IMR-90 (cell line): Measurements from ENCODE around the gene GANC. TPM values are rescaled to one million over a fixed set of nuclear protein-coding genes. Genes with fewer than 3 reads are reported as not detected.
A peak's percentile ranks its signal among the peaks of the same experiment; 100 is the strongest.

Source experiments
- ATAC-seq: fragments of 200-7000 bp; cut with Tn5 transposase; 2 replicates; pipeline ENCODE4 v1.9.1; 2020; ENCODE audit warnings: low read depth, mild to moderate bottlenecking, moderate library complexity
- BruUV-seq: library from RNA; stranded (reverse); fragments of 400-500 nt; replicated peaks from 2 replicates; lab custom pipeline; 2021; lab: Mats Ljungman, UMichigan
- CTCF ChIA-PET: fragments of 300-600 bp; formaldehyde crosslinking; extraction: SDS; loops from one replicate; lab custom pipeline; 2021; ENCODE audit warnings: antibody characterized with exemption; lab: Yijun Ruan, JAX
- POLR2A ChIA-PET: fragments of 300-600 bp; sonication (Branson Sonifier 250); formaldehyde crosslinking; loops from one replicate; lab custom pipeline; 2022; ENCODE audit warnings: antibody characterized with exemption; ENCODE audit not compliant: unreplicated experiment; lab: Charles Lee
- DNase-seq: peaks from one replicate; pipeline ENCODE4 v3.0.0; 2013
- H2AFZ ChIP-seq: replicated peaks from 2 replicates; pipeline ENCODE3; 2013; ENCODE audit warnings: low read length, mild to moderate bottlenecking; ENCODE audit not compliant: poor library complexity
- H2AK5ac ChIP-seq: 2 replicates; pipeline ENCODE4 v1.6.1; 2013; ENCODE audit warnings: low read depth, low read length, inconsistent platforms
- H2AK9ac ChIP-seq: replicated peaks from 2 replicates; pipeline ENCODE3; 2013; ENCODE audit warnings: mild to moderate bottlenecking, low read depth, low read length, moderate library complexity; ENCODE audit not compliant: poor library complexity
- H2BK120ac ChIP-seq: 2 replicates; pipeline ENCODE4 v1.6.1; 2013; ENCODE audit warnings: low read depth, low read length, inconsistent platforms
- H2BK15ac ChIP-seq: 3 replicates; pipeline ENCODE4 v1.6.1; 2013; ENCODE audit warnings: low read depth, low read length, inconsistent platforms
- H2BK20ac ChIP-seq: 2 replicates; pipeline ENCODE4 v1.6.1; 2013; ENCODE audit warnings: low read depth, mild to moderate bottlenecking, inconsistent platforms, low read length, moderate library complexity
- H2BK5ac ChIP-seq: 2 replicates; pipeline ENCODE4 v1.6.1; 2013; ENCODE audit warnings: mild to moderate bottlenecking, low read depth, low read length, inconsistent platforms; ENCODE audit not compliant: poor library complexity, severe bottlenecking
- H3K14ac ChIP-seq: replicated peaks from 2 replicates; pipeline ENCODE4 v1.6.1; 2013; ENCODE audit warnings: low read depth, low read length, inconsistent platforms
- H3K18ac ChIP-seq: 2 replicates; pipeline ENCODE4 v1.6.1; 2013; ENCODE audit warnings: low read depth, low read length, control low read depth
- H3K23ac ChIP-seq: 2 replicates; pipeline ENCODE4 v1.6.1; 2013; ENCODE audit warnings: low read depth, low read length, inconsistent platforms
- H3K27ac ChIP-seq: 2 replicates; pipeline ENCODE4 v1.5.1; 2013; ENCODE audit warnings: mild to moderate bottlenecking, control low read depth, low read length; ENCODE audit not compliant: insufficient read depth
- H3K27me3 ChIP-seq: 2 replicates; pipeline ENCODE4 v1.6.1; 2013; ENCODE audit warnings: low read length; ENCODE audit not compliant: control insufficient read depth, insufficient read depth
- H3K36me3 ChIP-seq: 2 replicates; pipeline ENCODE4 v1.6.1; 2013; ENCODE audit warnings: low read length, mixed read lengths; ENCODE audit not compliant: control insufficient read depth, insufficient read depth
- H3K4ac ChIP-seq: 2 replicates; pipeline ENCODE4 v1.6.1; 2013; ENCODE audit warnings: low read depth, low read length, inconsistent platforms
- H3K4me1 ChIP-seq: 2 replicates; pipeline ENCODE4 v1.6.1; 2013; ENCODE audit warnings: low read length, mixed read lengths; ENCODE audit not compliant: control insufficient read depth, insufficient read depth
- H3K4me2 ChIP-seq: 2 replicates; pipeline ENCODE4 v1.6.1; 2013; ENCODE audit warnings: low read depth, mild to moderate bottlenecking, control low read depth, low read length, moderate library complexity
- H3K4me3 ChIP-seq: 2 replicates; pipeline ENCODE4 v1.5.1; 2013; ENCODE audit warnings: low read depth, mild to moderate bottlenecking, control low read depth, low read length, moderate library complexity; ENCODE audit not compliant: insufficient read depth
- H3K56ac ChIP-seq: 2 replicates; pipeline ENCODE4 v1.6.1; 2013; ENCODE audit warnings: low read length, inconsistent platforms; ENCODE audit not compliant: insufficient read depth; ENCODE audit errors: extremely low read depth
- H3K79me1 ChIP-seq, 2 experiments: 2 replicates each; pipeline ENCODE4 v1.6.1; 2013; ENCODE audit warnings: low read length in 2 of 2, inconsistent platforms in 1 of 2, low read depth in 1 of 2
- H3K9ac ChIP-seq: 2 replicates; pipeline ENCODE4 v1.6.1; 2013; ENCODE audit warnings: low read depth, low read length, control low read depth
- H3K9me1 ChIP-seq: 2 replicates; pipeline ENCODE4 v1.6.1; 2013; ENCODE audit warnings: low read length, inconsistent platforms; ENCODE audit not compliant: insufficient read depth
- H3K9me3 ChIP-seq: 2 replicates; pipeline ENCODE4 v1.6.1; 2013; ENCODE audit warnings: low read length; ENCODE audit not compliant: control insufficient read depth, insufficient read depth
- H4K20me1 ChIP-seq: 2 replicates; pipeline ENCODE4 v1.6.1; 2013; ENCODE audit warnings: low read length, inconsistent platforms; ENCODE audit not compliant: insufficient read depth
- H4K5ac ChIP-seq: 2 replicates; pipeline ENCODE4 v1.6.1; 2013; ENCODE audit warnings: mild to moderate bottlenecking, low read depth, low read length, control low read depth
- H4K8ac ChIP-seq, 2 experiments: 2 replicates each; pipeline ENCODE4 v1.6.1; 2013; ENCODE audit warnings: low read depth in 2 of 2, low read length in 2 of 2, control low read depth in 1 of 2, inconsistent platforms in 1 of 2
- H4K91ac ChIP-seq: 2 replicates; pipeline ENCODE4 v1.6.1; 2013; ENCODE audit warnings: low read depth, low read length, inconsistent platforms; ENCODE audit not compliant: insufficient read depth
- BHLHE40 ChIP-seq: fragments of 150-350 bp; IDR thresholded peaks from 2 replicates; pipeline ENCODE4 v1.6.1; 2016; ENCODE audit warnings: mild to moderate bottlenecking, low read depth, low read length
- ELK1 ChIP-seq: fragments of 150-350 bp; IDR thresholded peaks from 2 replicates; pipeline ENCODE4 v1.6.1; 2016; ENCODE audit warnings: low read depth, mild to moderate bottlenecking, low read length, moderate library complexity, borderline replicate concordance
- MAFK ChIP-seq: IDR thresholded peaks from 2 replicates; pipeline ENCODE4 v1.6.1; 2012; ENCODE audit warnings: low read depth, low read length, improper control_type of control experiment
- MAZ ChIP-seq: IDR thresholded peaks from 2 replicates; pipeline ENCODE4 v1.6.1; 2012; ENCODE audit warnings: low read depth, mild to moderate bottlenecking, low read length, improper control_type of control experiment, moderate library complexity, borderline replicate concordance
- RAD21 ChIP-seq: IDR thresholded peaks from 2 replicates; pipeline ENCODE4 v1.6.1; 2012; ENCODE audit warnings: low read length, improper control_type of control experiment
- RCOR1 ChIP-seq: IDR thresholded peaks from 2 replicates; pipeline ENCODE4 v1.6.1; 2012; ENCODE audit warnings: mild to moderate bottlenecking, low read length, improper control_type of control experiment; ENCODE audit not compliant: insufficient replicate concordance
- SMC3 ChIP-seq: fragments of 150-350 bp; IDR thresholded peaks from 2 replicates; pipeline ENCODE4 v1.6.1; 2016; ENCODE audit warnings: low read depth, mild to moderate bottlenecking, antibody characterized with exemption, low read length, moderate library complexity
- dilution Hi-C: fragments of 300-500 bp; cut with HindIII; formaldehyde crosslinking; loops from one replicate; pipeline ENCODE4 v1.14.3; 2018; ENCODE audit warnings: low sequenced_read_pairs; ENCODE audit not compliant: unreplicated experiment
- in situ Hi-C: fragments of 300-500 bp; cut with MboI; formaldehyde crosslinking; loops from 3 replicates; pipeline ENCODE4 v1.14.3; 2019; ENCODE audit warnings: low sequenced_read_pairs, inconsistent platforms, mixed read lengths
- intact Hi-C: fragments of 100-400 bp; cut with micrococcal nuclease; formaldehyde crosslinking; loops from 2 replicates; pipeline ENCODE4 v1.10.0; 2022
- polyA plus RNA-seq, 3 experiments: library from polyadenylated mRNA; depleted of rRNA; stranded (reverse); fragments of >200 nt; gene quantifications; 2 replicates each; pipeline ENCODE4 v1.2.3, GENCODE V29; 2012; ENCODE audit warnings: low replicate concordance in 1 of 3
- total RNA-seq: library from RNA; depleted of rRNA; stranded (reverse); fragments of >200 nt; gene quantifications from 2 replicates; pipeline ENCODE4 v1.2.3, GENCODE V29; 2012

The GANC gene
- total and polyA plus RNA-seq, 2 of the 4 experiments (the other 2 are of a cell fraction) = 7.1 to 19.2 TPM

GRCh38 chr15:42284551-42284950, 11.6 kb downstream of the GANC start:
- no TSS peak for BruUV-seq
- peaks cover 9% of the 10 kb centered on the region for H3K9me1 ChIP-seq
- in situ Hi-C loops = no loop called here

More at GRCh38 chr15:42284551-42284950, 11.6 kb downstream of the GANC start:
- no peak overlapping the region for H3K27ac ChIP-seq
- no peak overlapping the region for H3K56ac ChIP-seq
- intact Hi-C loops = no loop called here
- peaks cover 3% of the 10 kb centered on the region; the same call in 1 of the 2 replicates for H3K4me1 ChIP-seq
- H2AK5ac ChIP-seq = peak overlapping the region; percentile 38; the same call in 1 of the 2 replicates
- no peak overlapping the region for H2BK15ac ChIP-seq
- no peaks in the 10 kb centered on the region for H3K9me3 ChIP-seq
- no peak overlapping the region for H3K14ac ChIP-seq
- H4K5ac ChIP-seq = no peak overlapping the region
- H3K23ac ChIP-seq = no peak overlapping the region
- no peak overlapping the region for H4K8ac ChIP-seq
- 0 out of 4 replicates have a peak, but pooled peaks cover 0 to under 1% of the 10 kb centered on the region in 2 experiments for H3K79me1 ChIP-seq
- dilution Hi-C loops = no loop called here
- 0 out of 2 replicates have a peak overlapping the region, but pooled peaks have one; percentile 49 for H2BK20ac ChIP-seq
- no peak overlapping the region for H3K4me3 ChIP-seq
- H2AFZ ChIP-seq = no peak overlapping the region
- no peak overlapping the region for H2BK5ac ChIP-seq
- POLR2A ChIA-PET = no interaction called here
- ATAC-seq = no peak
- CTCF ChIA-PET = no interaction called here
- no peaks in the 10 kb centered on the region for H4K20me1 ChIP-seq
- H2AK9ac ChIP-seq = no peak overlapping the region
- H3K18ac ChIP-seq = peak overlapping the region; percentile 81; the same call in 1 of the 2 replicates
- H3K4me2 ChIP-seq = no peak overlapping the region
- no peaks in the 10 kb centered on the region for H3K27me3 ChIP-seq
- no peak for DNase-seq
- H3K9ac ChIP-seq = no peak overlapping the region
- no peak overlapping the region for H3K4ac ChIP-seq
- TF ChIP-seq MAZ = no peak
- no peak for TF ChIP-seq RCOR1
- no peak for TF ChIP-seq MAFK
- TF ChIP-seq BHLHE40 = no peak
- TF ChIP-seq SMC3 = no peak
- TF ChIP-seq ELK1 = no peak
- TF ChIP-seq RAD21 = no peak
- peaks cover 6% of the 10 kb centered on the region for H3K36me3 ChIP-seq
- no peak overlapping the region for H4K91ac ChIP-seq
- H2BK120ac ChIP-seq = no peak overlapping the region
